ENCODE measurements around the gene ZMPSTE24. TPM values are rescaled to one million over a fixed set of nuclear protein-coding genes. Genes with fewer than 3 reads are reported as not detected.

The ZMPSTE24 gene
- total and polyA plus RNA-seq, 2 of the 4 experiments (the other 2 are of a cell fraction) = 21.0 to 28.9 TPM

DNA sequence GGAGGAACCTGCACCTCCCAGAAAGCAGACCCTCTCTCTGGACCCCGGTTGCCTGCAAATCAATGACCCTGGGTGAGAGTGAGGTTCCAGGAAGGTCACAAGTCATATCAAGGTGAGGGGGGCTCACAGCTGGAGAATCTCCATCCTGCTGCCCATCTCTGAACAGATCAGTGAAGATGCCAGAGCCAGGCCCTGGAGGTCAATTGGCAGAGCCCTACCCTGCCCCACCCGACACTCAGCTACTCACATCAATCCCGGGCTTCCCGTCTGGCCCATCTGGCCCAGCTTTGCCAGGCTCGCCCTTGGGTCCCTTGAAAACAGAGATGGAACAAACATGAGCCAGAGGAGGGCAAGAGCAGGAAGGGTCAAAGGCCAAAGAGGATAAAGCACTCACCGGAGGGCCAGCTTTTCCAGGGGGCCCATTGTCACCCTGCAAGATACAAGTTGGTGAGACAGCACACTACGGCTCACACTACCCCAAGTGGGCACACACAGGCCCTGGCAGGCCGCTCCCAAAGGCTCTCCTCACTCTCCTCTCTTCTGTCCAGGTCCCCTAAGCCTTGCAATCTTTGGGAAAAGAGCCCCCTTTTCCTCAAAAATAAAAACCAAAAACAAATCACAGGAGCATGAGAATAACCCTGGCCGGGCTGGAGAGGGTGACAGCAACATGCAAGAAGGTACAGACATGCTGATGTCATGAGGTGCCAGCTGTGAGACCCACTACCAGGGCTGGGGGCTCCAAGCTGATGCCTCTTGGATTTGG lies 56.1 kb downstream of the ZMPSTE24 start:
- Histone ChIP-seq H3K4me1 (ENCODE audit: control insufficient read depth, insufficient read depth, low read length) (peaks cover 13% of the 10 kb centered on the region; the same call in 1 of the 2 replicates), H3K36me3 (ENCODE audit: control insufficient read depth, insufficient read depth, low read length) (no peaks in the 10 kb centered on the region), H2BK120ac (ENCODE audit: low read depth, low read length) (peak overlapping the region; percentile 48; the same call in 1 of the 2 replicates), H4K8ac (ENCODE audit: low read depth in 2 of 2, low read length in 2 of 2) (peak overlapping the region; percentile 47 to 92; a peak in 2 of 4 replicates), H3K27me3 (ENCODE audit: control insufficient read depth, insufficient read depth, low read length) (peaks cover 31% of the 10 kb centered on the region), H3K9me3 (ENCODE audit: control insufficient read depth, insufficient read depth, low read length) (no peaks in the 10 kb centered on the region), H2AK5ac (ENCODE audit: low read depth, low read length) (peak overlapping the region; percentile 78), H3K79me1 (ENCODE audit: low read depth in 1 of 2, low read length in 2 of 2) (no peaks in the 10 kb centered on the region), H2BK15ac (ENCODE audit: low read depth, low read length) (peak overlapping the region; percentile 42; the same call in 1 of the 3 replicates), H3K4me2 (ENCODE audit: low read depth, low read length) (no peak overlapping the region; the same call in 1 of the 2 replicates), H3K56ac (ENCODE audit: extremely low read depth, insufficient read depth, low read length) (no peak overlapping the region), H4K20me1 (ENCODE audit: insufficient read depth, low read length) (no peaks in the 10 kb centered on the region), H3K18ac (ENCODE audit: low read depth, low read length) (no peak overlapping the region; the same call in 1 of the 2 replicates), H3K9ac (ENCODE audit: low read depth, low read length) (no peak overlapping the region), H4K91ac (ENCODE audit: insufficient read depth, low read depth, low read length) (no peak overlapping the region), H3K9me1 (ENCODE audit: insufficient read depth, low read length) (peaks cover 3% of the 10 kb centered on the region; the same call in 1 of the 2 replicates), H2BK5ac (ENCODE audit: low read depth, low read length, poor library complexity, severe bottlenecking) (no peak overlapping the region), H3K23ac (ENCODE audit: low read depth, low read length) (peak overlapping the region; percentile 63; the same call in 1 of the 2 replicates), H2AK9ac (replicated peaks; ENCODE audit: low read depth, low read length, poor library complexity) (peak overlapping the region; percentile 79), H2AFZ (replicated peaks; ENCODE audit: low read length, poor library complexity) (peak overlapping the region; percentile 99), H3K14ac (replicated peaks; ENCODE audit: low read depth, low read length) (peak overlapping the region; percentile 69), H4K5ac (ENCODE audit: low read depth, low read length) (no peak overlapping the region; the same call in 1 of the 2 replicates), H3K4ac (ENCODE audit: low read depth, low read length) (peak overlapping the region; percentile 70), H3K4me3 (ENCODE audit: insufficient read depth, low read depth, low read length) (no peak overlapping the region), H2BK20ac (ENCODE audit: low read depth, low read length) (0 out of 2 replicates have a peak overlapping the region, but pooled peaks have one; percentile 34), H3K27ac (ENCODE audit: insufficient read depth, low read length) (peak overlapping the region; percentile 16; the same call in 1 of the 2 replicates)
- TF ChIP-seq NFE2L2 (IDR thresholded peaks at IDR 0.05; ENCODE audit: low read depth, low read length) = no peak
- no peak for TF ChIP-seq CHD1 (IDR thresholded peaks at IDR 0.05; ENCODE audit: low read depth, low read length)
- TF ChIP-seq RCOR1 (IDR thresholded peaks at IDR 0.05; ENCODE audit: insufficient replicate concordance, low read length) = no peak
- TF ChIP-seq, protein P1, sequence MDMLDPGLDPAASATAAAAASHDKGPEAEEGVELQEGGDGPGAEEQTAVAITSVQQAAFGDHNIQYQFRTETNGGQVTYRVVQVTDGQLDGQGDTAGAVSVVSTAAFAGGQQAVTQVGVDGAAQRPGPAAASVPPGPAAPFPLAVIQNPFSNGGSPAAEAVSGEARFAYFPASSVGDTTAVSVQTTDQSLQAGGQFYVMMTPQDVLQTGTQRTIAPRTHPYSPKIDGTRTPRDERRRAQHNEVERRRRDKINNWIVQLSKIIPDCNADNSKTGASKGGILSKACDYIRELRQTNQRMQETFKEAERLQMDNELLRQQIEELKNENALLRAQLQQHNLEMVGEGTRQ (IDR thresholded peaks at IDR 0.05; ENCODE audit: low read depth, low read length) = no peak
- TF ChIP-seq BHLHE40 (IDR thresholded peaks at IDR 0.05; ENCODE audit: low read depth, low read length) = no peak
- ChIA-PET POLR2A (ENCODE audit: unreplicated experiment) (no interaction called here), CTCF (interaction anchor here (0.7 to 2.8 kb wide), 10 partner anchors 22 to 172 kb away, joined by 3 to 16 read pairs (median 4); no protein-coding TSS in a partner anchor)
- no peak for ATAC-seq (ENCODE audit: low read depth)
- in situ Hi-C loops (cut with MboI; ENCODE audit: low sequenced_read_pairs) (no loop called here), dilution Hi-C loops (cut with HindIII; ENCODE audit: low sequenced_read_pairs, unreplicated experiment) (no loop called here), intact Hi-C loops (cut with micrococcal nuclease) (no loop called here)
- 90% methylated on average over 2 of the region's 9 CpGs; no CpG with 5 or more reads in 1 of the 2 experiments for WGBS, 2 experiments (ENCODE audit: extremely low coverage in 2 of 2, insufficient read length in 1 of 2)
- no peak for DNase-seq
- no TSS peak for BruUV-seq (replicated peaks)
